Inflammatory macrophage treated with lipopolysaccharide for 1 hour (primary cell): ENCODE results near the gene FTH1.
"Not testable (repeated sequence)": the region's sequence is repeated elsewhere in the genome, so short reads cannot be mapped to it uniquely, and the experiment has no call there.

Experiments
- DNase-seq, 2 donors: peaks; one replicate each; pipeline ENCODE4 v3.0.0-alpha.2; 2020 to 2022

The FTH1 gene

DNA sequence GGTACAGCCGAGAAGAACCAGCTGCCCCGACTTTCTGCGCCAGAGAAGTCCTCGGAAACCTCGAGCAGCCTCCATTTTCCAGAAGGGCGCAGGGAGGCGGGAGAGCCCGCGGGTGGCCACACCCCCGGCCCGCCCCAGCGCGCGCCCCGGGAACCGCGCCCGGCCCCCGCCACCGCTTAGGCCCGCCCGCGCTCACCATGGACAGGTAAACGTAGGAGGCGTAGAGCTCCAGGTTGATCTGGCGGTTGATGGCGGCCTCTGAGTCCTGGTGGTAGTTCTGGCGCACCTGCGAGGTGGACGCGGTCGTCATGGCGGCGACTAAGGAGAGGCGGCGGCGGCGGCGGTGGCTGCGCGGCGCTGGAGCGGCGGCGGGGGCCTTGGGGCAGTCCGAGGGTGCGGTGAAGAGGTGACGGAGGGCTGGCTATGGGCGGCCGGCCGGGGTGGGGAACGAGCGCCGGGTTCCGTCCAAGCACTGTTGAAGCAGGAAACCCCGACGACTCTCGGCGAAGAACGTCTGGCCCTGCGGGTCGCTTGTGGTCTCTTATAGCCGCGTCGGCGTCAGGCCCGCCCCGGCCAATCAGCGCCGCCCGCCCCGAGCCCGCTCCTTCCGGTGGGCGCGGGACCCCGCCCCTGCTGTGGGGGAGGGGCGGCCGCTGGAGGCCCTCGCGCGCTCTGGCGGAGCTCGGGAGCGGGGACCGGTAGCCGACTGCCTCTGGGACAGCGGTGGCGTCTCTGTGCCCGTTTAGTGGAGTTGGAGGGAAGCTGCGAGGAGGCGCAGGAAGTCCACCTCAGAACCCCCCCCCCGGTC lies at the start of gene FTH1:
FTH1 (minus strand) TSS at position 519 of the 808 bp plus-strand sequence; CDS start at position 310, 209 bp downstream.
- DNase-seq = peak; percentile 91 to 99

DNA sequence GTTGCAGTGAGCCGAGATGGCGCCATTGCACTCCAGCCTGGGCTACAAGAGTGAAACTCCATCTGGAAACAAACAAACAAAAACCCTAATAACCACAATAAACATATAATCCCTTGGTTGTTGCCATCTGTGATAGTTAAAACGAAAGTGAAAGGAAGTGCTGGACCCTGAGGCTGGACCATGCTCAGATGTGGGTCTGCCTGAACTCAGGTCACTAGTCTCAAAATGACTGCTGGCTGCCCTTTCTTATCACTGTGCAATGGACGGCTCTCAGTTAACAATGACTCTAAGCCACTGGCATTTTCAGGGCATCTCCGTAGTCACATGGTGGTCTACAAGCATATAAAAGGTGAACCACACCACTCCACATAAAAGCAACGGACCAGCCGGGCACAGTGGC lies 48.2 kb upstream of the FTH1 start:
- DNase-seq = no peak

DNA sequence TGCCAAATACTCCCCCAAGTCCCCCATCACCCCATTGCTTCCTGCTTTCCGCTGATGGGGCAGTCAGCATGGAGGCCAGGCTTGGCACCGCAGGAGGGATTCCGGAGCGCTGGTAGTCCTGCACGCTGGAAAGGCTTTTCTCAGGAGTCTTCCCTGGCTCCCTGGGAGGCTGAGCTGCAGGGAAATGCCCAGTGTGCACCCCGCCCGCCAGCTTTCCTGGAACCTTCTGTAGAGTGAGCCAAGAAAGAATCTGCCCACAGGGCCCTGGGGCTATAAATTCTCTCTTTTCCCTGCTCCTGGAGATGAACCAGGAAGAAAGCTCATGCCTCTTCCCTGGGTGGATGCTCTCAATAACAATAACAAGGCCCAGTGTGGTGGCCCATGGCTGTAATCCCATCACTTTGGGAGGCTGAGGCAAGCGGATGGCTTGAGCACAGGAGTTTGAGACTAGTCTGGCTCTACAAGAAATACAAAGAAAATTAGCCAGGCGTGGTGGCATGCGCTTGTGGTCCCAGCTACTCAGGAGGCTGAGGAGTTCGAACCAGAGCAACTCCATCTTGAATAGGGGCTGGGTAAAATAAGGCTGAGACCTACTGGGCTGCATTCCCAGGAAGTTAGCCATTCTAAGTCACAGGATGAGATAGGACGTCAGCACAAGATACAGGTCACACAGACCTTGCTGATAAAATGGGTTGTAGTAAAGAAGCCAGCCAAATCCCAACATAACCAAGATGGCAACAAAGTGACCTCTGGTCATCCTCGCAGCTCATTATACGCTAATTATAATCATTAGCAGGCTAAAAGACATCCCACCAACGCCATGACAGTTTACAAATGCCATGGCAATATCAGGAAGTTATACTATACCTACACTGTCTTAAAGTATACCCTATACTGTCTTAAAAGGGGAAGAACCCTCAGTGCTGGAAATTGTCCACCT lies 46.4 kb upstream of the FTH1 start:
- no peak for DNase-seq

DNA sequence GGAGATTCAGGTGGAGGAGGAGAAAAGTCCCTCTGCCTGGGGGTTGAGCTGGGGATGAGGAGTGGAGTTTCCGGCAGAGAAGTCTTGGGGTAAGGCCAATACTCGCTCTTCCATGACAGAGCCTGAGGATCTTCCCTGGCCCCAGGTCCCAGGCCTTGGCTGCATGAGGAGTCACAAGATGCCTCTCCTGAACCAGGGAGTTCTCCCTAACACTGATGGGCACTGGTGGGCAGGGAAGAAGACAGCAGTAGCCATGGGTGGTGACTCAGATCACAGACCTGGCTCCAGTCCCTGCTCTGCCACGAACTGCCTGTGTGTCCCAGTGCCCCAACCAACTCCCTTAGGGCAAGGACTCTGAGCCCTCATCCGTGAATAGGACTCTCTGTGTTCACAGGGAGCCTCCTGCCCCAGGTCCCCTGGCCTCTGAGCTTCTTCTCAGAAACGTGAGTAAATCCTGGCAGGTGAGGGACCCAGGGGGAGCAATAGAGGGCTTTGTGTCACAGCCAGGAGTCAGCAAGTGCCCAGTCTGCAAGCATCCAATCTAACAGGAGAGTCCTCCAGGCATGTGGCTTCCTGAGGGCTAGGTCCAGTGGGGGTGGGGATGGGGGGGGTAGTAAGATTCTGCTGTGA lies 45.5 kb upstream of the FTH1 start:
- no peak for DNase-seq

DNA sequence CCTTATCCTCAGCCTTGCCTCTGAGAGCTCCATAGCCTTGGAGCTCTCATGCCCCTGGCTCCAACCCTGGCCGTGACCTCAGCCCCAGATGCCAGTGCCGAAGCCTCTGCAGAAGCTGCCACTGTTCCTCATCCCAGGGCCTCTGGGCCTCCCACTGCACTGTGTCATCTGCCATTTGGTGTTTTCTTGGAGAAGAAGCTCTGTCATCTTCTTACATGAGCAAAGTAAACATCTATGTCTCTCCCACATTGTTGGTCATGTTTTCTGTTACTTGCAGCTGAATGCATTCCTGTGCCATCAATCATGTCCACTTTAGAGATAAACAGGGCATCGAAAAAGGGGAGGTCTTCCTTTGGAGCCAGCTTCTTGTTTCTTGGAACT lies 45.0 kb upstream of the FTH1 start:
- peak; percentile 61 to 92 for DNase-seq

DNA sequence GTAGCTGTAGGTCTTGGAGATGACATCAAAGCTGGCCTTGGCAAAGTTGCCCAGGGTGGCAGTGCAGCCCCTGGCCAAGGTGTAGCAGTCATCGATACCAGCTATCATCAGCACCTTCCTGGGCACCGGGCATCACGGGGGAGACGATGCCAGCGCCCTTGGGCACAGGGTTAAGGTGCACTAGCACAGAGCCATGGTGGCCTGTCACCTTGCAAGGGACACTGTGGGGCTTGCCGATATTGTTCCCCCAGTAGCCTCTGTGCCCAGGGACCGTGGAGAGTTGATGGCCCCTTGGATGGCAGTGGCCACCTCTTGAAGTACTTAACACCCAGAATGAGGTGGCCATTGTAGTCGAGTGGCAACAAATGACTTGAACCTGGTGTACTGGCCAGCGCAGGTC lies 44.4 kb upstream of the FTH1 start:
- no peak for DNase-seq

DNA sequence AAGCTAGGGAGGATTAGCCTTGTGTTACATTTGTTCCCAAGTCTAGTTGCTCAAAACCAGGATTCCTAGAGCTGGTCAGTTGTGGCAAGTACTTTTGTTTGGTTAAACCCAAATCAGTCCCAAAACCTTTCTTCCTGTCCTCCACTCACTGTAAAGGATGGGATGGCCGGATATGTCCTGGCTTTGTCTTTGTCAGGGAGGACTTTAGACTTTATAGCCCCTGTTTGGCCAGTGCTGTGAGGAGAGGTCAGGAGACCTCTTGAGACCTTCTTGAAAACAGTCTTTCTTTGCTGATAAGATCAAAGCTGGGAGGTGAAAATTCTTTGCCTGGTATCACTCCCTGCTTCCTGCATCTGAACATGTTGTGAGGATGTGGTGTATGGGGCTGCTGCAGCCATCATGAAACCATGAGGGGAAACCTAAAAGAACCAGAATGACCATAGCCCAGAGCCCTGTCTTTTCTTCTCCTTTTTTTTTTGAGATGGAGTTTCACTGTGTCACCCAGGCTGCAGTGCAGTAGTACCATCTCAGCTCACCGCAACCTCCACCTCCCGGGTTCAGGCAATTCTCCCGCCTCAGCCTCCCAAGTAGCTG lies 43.6 kb upstream of the FTH1 start:
- DNase-seq = no peak

DNA sequence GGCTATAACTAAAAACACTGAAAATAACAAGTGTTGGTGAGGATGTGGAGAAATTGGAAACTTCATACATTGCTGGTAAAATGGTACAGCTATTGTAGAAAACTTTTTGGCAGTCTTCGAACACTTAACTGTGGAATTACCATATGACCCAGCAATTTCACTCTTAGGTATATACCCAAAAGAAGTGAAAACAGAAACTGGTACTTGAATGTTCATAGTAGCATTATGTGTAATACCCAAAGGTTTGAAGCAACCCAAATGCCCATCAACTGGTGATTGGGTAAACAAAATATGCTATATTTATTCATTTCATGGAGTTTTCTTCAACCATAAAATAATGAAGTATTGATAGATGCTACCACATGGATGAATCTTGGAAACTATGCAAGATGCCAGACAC lies 40.8 kb upstream of the FTH1 start:
- no peak for DNase-seq

DNA sequence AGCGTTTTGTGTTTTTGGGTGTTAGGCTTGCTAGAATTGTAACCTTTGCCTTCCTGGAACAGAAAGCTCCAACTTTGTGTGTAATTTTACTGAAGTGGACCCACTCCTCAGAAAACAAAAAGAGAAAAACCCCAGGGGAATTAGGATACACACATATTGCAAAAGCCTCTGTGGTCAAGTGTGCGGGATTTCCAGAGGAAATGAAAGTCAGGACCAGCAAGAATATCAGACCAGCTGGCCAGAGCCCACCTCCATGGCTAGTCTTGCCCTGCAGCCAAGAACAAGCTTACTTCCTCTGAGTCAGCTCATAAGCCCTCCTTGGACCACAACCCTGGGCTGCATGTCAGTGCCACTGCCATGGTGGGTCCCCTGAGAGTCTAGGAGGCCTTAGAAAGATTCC lies 37.0 kb upstream of the FTH1 start:
- peak; percentile 95 to 98 for DNase-seq

DNA sequence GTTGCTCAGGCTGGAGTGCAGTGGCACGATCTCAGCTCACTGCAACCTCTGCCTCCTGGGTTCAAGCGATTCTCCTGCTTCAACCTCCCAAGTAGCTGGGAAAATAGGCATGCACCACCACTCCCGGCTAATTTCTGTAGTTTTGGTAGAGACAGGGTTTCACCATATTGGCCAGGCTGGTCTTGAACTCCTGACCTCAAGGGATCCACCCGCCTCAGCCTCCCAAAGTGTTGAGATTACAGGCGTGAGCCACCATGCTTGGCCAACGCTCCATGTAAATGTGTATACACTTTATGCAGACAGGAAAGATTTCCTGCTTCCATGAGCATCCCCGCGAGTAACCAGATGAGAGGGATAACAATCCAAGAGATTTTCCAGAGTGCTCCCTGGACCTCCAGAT lies 34.8 kb upstream of the FTH1 start:
- DNase-seq = not testable (repeated sequence)

DNA sequence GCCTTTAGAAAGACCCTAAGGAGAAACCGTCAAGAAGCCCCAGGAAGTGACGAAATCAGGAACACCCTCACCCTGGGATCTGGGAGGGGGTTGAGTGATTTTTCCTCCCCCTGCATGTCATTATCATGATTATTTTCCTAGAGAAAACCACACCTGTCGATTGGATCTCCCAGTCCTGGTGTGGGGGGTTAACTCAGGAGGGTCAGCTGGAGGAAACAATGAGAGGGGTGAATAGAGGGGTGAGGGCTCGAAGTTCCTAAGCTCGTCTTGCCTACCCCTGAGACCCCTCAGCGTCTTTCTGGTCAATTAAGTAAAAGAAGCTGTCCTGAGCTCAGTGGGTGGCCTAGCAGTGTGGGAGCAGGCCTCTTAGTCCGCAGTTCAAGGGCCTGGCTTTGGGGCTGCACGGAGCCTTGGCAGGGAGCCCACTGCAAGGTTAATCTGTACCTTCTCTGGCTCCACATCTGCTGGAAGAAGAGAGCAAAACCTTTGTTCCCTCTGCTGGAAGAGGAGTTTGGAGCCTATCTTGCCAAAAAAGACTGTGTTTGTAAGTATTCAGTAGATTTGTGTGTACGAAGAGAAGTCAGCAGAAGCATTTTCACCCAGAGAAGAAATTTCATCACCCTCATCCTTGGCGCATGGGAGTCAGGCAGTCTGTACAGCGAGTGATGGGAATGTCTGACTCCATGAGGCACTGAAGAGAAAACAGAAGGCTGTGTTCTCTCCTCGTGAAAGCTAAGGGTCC lies 34.2 kb upstream of the FTH1 start:
- no peak for DNase-seq

DNA sequence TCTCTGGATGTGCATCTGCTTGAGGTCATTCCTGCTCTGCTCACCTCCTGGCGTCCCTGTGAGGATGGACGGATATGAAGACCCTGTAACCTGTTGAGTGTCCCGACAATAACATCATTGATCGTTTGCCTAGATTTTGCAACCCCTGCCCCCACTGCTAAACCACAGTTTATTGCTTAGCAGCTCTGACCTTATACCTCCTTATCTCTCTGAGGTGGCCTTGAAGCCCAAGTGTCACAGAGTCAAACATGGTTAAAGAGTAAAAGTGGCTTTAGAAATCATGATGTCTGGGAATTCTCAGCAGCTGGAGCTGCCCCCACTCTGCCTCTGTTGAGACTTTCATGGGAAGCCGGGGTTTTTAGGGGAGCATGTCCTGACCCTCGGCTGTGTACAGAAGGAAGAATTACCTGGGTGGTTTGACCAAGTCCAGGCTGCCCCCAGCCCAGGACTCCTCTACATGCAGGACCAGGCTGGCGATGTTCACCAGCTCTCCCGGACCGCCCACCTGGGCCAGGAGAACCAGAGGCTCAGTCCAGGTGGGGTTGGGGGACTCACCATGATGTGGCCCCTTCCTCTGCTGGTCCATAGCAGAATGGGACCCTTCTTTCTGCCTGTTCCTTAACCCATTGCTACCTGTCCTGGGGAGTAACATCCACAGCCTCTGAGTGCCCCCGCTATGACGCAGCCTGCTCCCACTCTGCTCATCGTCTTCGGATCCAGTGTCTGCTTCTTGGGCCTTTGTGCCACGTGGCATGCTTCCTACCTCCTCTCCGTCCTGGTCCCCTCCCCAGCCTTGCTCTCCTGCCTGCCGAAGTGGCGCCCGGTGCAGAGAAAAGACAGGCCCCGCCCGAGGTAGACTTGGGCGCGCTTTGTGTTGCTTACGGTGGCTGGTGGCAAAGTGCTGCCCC lies 33.4 kb upstream of the FTH1 start:
- no peak for DNase-seq

DNA sequence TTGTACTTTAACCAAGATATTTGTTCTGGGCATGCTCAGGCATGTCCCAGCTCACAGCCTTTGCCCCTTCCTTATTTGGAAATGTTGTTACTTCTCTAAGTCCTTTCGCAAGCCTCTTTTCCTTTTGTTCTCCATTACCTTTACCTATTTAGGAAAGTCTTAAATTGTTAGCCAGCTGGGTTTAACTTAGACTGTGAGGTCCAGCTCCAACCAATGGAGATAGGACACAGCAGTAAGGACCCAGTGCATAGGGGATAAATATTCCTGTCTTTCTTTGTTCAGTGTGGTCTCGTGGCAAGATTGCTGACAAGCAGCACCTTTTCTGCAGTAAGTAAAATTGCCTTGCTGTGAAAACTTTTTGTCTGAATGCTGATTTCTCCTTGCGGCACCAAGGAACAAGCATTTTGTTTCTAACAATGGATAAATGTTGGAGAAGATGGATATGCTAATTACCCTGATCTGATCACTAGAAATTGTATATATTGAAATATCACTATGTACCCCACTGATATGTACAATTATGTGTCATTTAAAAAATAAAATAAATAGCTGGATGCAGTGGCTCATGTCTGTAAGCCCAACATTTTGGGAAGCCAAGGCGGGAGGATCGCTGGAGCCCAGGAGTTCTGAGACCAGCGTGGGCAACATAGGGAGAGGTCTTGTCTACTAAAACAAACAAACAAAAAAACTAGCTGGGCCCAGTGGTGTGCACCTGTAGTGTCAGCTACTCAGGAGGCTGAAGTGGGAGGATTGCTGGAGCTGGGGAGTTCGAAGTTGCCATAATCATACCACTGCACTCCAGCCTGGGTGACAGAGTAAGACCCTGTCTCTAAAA lies 31.9 kb upstream of the FTH1 start:
- DNase-seq = no peak

DNA sequence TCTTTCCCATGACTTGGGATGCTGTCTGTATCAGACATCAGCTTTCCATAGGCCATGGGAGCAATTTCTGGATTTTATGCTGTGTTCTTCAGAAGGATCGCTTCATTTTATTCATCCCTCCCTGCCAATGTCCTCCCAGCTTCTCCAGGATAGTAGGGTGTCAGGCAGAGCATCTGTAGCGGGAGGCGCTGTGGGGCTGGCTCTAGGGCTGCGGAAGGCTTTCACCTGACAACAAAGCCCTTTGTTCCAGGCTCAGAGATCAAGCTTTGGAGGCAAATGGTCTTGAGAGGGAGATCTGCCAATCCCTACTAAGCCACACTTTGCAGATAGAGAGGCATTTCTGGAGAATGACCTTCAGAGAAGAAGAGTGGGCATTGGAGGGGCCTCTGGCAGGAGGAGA lies 29.5 kb upstream of the FTH1 start:
- DNase-seq = no peak

DNA sequence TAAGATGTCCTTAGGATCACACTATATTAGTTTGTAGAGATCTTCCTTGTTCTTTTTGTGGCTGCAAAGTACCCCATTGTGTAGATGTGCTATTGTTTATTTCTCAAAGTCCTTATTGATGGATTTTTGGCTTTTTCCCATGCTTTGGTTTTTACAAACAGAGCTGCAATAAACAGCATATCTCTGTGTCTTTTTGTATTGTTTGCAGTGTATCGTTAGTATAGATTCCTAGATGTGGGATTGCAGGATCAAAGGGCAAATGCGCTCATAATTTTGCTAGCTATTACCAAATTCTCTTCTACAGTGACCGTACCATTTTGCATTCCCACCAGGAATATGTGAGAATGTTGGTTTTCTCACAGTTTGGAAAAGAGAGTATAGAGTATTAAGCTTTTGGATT lies 27.5 kb upstream of the FTH1 start:
- no peak for DNase-seq

DNA sequence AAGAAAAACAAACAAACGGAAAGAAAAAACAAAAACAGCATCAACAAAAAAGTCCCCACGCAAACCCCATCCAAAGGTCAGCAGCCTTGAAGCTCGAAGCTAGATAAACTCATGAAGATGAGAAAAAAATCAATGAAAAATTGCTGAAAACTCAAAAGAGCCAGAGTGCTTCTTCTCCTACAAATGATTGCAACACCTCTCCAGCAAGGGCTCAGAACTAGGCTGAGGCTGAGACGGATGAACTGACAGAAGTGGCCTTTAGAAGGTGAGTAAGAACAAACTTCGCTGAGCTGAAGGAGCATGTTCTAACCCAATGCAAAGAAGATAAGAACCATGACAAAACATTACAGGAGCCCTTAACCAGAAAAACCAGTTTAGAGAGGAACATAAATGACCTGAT lies 18.4 kb upstream of the FTH1 start:
- no peak for DNase-seq

DNA sequence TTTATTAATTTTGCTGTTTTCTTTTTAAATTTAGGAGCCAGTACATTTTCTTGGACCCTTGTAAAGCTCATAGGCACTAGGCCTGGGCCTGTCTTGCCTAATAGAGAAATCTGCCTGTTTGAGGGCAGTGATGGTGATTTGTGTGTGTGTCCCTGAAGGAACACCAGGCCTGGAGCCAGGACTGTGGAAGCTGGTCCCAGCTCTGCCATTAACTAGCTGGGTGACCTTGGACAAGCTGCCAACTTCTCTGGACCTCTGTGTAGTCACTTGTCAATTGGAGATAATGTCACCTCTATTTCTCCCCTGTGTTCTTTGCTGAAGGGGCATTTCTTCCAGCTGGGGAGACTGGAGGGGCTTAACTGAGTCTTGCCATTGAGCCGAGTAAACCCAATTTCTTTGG lies 16.0 kb upstream of the FTH1 start:
- no peak for DNase-seq

DNA sequence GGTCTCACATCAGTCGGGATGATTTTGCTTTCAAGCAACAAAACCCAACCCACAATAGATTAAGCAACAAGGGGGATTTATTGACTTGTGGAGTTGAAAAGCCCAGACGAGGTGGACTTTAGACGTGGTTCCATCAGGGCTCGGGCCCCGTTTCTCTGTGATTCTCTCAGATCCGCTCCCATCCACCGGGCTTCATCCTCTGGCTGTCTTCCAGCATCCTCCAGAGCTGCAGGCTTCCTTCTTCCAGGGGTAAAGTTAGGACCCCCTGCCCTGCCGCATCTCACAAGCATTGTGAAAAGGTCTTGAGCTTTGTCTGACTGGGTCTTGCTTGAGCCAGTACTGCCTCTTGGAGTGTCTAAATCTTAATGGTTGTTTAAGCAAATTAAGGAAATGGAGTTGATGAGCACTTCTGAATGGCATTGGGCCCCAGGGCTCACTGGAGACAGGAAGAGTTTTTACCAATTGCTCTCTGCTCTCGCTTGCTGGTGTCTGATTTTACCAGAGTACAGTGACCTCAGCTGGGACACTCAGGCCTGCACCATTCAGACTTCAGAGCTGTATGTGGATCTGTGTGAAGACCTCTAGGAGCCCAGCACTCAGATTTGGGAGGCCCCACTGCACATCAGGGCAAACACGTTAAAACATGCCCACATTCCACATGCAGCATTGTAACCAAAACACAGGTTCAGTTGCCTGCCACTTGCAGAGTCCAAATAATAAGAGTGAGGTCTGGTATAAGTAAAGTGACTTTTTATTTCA lies 13.5 kb upstream of the FTH1 start:
- DNase-seq = no peak
